C4-2B (cell line): ENCODE results near the gene OR5D14.

Experiments
- H3K27ac ChIP-seq: fragments of 450-650 bp; 2 replicates; pipeline ENCODE4 v1.5.1; 2017
- CTCF ChIP-seq: fragments of 450-650 bp; conservative IDR thresholded peaks from 2 replicates; pipeline ENCODE4 v1.5.1; 2017; ENCODE audit warnings: mild to moderate bottlenecking
- ZFX ChIP-seq: fragments of 450-650 bp; IDR thresholded peaks from 2 replicates; pipeline ENCODE4 v1.6.1; 2017

The OR5D14 gene

GRCh38 chr11:55795256-55795655 lies at the start of gene OR5D14:
Gene OR5D14, plus strand, starts transcription at chr11:55795556. Its CDS starts 0 bp downstream, at chr11:55795556.
- TF ChIP-seq CTCF, result no peak
- no peak for TF ChIP-seq ZFX
- H3K27ac ChIP-seq, result no peak within 1 kb of the TSS

- H3K27ac ChIP-seq, result no peak within 1 kb of the TSS
- TF ChIP-seq ZFX (no peak), CTCF (no peak)
Measured at GRCh38 chr11:55773138-55773537, 22.2 kb upstream of the OR5D14 start, which contains the start of gene OR5D13. Gene OR5D13, plus strand, starts transcription at chr11:55773438. Its CDS starts 0 bp downstream, at chr11:55773438.

GRCh38 chr11:55791606-55792005 lies 3.8 kb upstream of the OR5D14 start:
- no peak for TF ChIP-seq ZFX
- TF ChIP-seq CTCF, result no peak
- no peak overlapping the region for H3K27ac ChIP-seq

GRCh38 chr11:55793321-55793720 lies 2.0 kb upstream of the OR5D14 start:
- no peak overlapping the region for H3K27ac ChIP-seq
- TF ChIP-seq CTCF (no peak), ZFX (no peak)

- TF ChIP-seq CTCF (no peak), ZFX (no peak)
- no peak overlapping the region for H3K27ac ChIP-seq
Measured at GRCh38 chr11:55806248-55806647, 10.9 kb downstream of the OR5D14 start.

- TF ChIP-seq CTCF (no peak), ZFX (no peak)
- H3K27ac ChIP-seq, result no peak within 1 kb of the TSS
Measured at GRCh38 chr11:55811067-55811466, 15.7 kb downstream of the OR5D14 start, which contains the start of gene OR5L1. Gene OR5L1, plus strand, starts transcription at chr11:55811367. Its CDS starts 100 bp downstream, at chr11:55811467.

GRCh38 chr11:55819330-55819729 lies 24.0 kb downstream of the OR5D14 start, which contains the start of gene OR5D18:
Gene OR5D18, plus strand, starts transcription at chr11:55819630. Its CDS starts 0 bp downstream, at chr11:55819630.
- no peak for TF ChIP-seq ZFX
- no peak for TF ChIP-seq CTCF
- H3K27ac ChIP-seq, result no peak within 1 kb of the TSS
